GM06990 (cell line): ENCODE data around the gene PIK3R4.

Experiments used
- DNase-seq: peaks from one replicate; pipeline ENCODE4 v3.0.0-alpha.2; 2011; ENCODE audit not compliant: insufficient read length; ENCODE audit errors: extremely low read depth
- H3K27me3 ChIP-seq: replicated peaks from 2 replicates; pipeline ENCODE4 v1.6.0; 2011; ENCODE audit warnings: low read length; ENCODE audit not compliant: control insufficient read depth, insufficient read depth
- H3K36me3 ChIP-seq: 2 replicates; pipeline ENCODE4 v1.5.1; 2011; ENCODE audit warnings: low read length; ENCODE audit not compliant: control insufficient read depth, insufficient read depth
- H3K4me3 ChIP-seq: replicated peaks from 2 replicates; pipeline ENCODE4 v1.5.1; 2011; ENCODE audit warnings: low read depth, mild to moderate bottlenecking, control low read depth, low read length
- CTCF ChIP-seq: IDR thresholded peaks from 2 replicates; pipeline ENCODE4 v1.5.1; 2011; ENCODE audit warnings: low read length, control low read depth, mild to moderate bottlenecking, inconsistent platforms; ENCODE audit not compliant: insufficient read depth, poor library complexity, severe bottlenecking

The PIK3R4 gene

GRCh38 chr3:130711565-130712324 is 34.9 kb downstream of the PIK3R4 start:
- H3K27me3 ChIP-seq: no peaks in the 10 kb centered on the region
- H3K4me3 ChIP-seq: no peak overlapping the region
- H3K36me3 ChIP-seq: no peaks in the 10 kb centered on the region; the same call in none of the 2 replicates
- no peak for TF ChIP-seq CTCF
- no peak for DNase-seq

GRCh38 chr3:130709671-130710070 is 37.0 kb downstream of the PIK3R4 start:
- Histone ChIP-seq H3K4me3 (no peak overlapping the region), H3K27me3 (no peaks in the 10 kb centered on the region), H3K36me3 (no peaks in the 10 kb centered on the region; the same call in none of the 2 replicates)
- no peak for DNase-seq
- TF ChIP-seq CTCF: no peak

GRCh38 chr3:130707902-130708601 is 38.6 kb downstream of the PIK3R4 start:
- H3K36me3 ChIP-seq: peaks cover 1% of the 10 kb centered on the region
- TF ChIP-seq CTCF: no peak
- no peak for DNase-seq
- H3K27me3 ChIP-seq: no peaks in the 10 kb centered on the region
- H3K4me3 ChIP-seq: no peak overlapping the region

- DNase-seq: no peak
- H3K4me3 ChIP-seq: no peak overlapping the region
- H3K27me3 ChIP-seq: no peaks in the 10 kb centered on the region
- H3K36me3 ChIP-seq: peaks cover 4% of the 10 kb centered on the region
- no peak for TF ChIP-seq CTCF
These were observed 41.1 kb downstream of the PIK3R4 start for GRCh38 chr3:130705501-130705900.

- no peak for TF ChIP-seq CTCF
These were observed 43.6 kb downstream of the PIK3R4 start for GRCh38 chr3:130702985-130703384.

More at GRCh38 chr3:130702985-130703384, 43.6 kb downstream of the PIK3R4 start:
- Histone ChIP-seq H3K27me3 (no peaks in the 10 kb centered on the region), H3K36me3 (peaks cover 6% of the 10 kb centered on the region), H3K4me3 (no peak overlapping the region)
- no peak for DNase-seq
